ENCODE results near the gene PLPP4.

PLPP4 gene

DNA sequence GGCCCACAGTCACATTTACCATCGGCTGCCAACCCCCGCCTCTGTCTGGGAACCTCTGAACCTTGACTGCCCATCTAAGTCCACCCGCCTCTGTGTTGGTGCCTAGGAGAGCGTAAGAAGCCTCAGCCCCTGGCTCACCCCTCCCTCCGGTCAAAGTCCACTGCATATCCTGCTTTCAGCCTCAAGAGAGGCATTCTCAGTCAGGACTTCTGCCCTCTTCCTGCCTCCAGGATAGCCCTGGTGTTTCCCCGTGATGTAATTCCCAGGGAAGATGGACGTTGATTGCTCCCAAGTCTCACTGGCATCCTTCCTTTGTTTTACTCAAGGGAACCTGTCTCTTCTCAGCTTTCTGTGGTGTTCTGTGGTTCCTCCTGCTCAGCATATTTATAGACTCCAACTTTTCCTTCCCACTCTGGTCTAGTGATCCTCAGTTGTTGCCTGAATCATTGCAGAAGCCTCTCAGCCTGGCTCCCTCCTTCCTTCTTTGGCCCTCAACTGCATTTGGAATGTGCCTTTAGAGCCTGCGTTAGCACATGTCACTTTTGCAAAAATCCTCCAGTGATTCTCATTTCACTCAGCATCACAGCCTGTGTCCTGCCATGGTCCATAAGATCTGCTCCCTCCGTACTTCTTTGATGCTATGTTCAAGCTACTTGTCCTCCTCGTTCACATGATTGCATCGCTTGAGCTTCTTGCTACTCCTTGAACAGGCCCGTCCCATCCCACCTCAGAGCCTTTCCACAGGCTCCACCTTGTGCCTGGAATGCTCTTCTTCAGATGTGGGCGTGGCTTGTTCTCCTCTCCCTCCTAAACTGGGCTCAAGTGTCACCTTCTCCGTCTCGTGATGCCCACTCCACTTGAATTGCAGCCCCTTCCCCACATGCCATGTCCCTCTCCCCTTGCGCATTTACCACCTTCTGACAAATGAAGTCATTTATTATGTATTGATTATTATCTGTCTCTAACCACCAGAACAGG lies 124.2 kb downstream of the PLPP4 start:
- no peak for DNase-seq

DNA sequence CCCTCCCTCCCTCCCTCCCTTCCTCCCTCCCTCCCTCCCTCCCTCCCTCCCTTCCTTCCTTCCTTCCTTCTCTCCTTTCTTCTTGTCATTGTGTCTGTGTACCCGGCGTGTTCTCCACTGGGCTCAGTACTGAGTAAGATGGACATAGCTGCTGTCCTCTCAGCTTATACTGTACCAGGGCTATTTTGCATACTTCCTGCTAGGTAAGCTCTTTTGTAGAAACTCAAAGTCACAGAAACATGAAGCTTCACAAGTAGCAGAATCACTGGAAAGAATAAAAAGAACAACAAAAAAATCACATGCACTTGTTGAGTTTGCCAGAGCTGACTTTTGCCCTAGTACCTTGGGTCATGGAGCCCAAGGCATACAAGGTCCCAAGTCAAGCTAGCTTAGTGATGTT lies 125.7 kb downstream of the PLPP4 start:
- DNase-seq = no peak

DNA sequence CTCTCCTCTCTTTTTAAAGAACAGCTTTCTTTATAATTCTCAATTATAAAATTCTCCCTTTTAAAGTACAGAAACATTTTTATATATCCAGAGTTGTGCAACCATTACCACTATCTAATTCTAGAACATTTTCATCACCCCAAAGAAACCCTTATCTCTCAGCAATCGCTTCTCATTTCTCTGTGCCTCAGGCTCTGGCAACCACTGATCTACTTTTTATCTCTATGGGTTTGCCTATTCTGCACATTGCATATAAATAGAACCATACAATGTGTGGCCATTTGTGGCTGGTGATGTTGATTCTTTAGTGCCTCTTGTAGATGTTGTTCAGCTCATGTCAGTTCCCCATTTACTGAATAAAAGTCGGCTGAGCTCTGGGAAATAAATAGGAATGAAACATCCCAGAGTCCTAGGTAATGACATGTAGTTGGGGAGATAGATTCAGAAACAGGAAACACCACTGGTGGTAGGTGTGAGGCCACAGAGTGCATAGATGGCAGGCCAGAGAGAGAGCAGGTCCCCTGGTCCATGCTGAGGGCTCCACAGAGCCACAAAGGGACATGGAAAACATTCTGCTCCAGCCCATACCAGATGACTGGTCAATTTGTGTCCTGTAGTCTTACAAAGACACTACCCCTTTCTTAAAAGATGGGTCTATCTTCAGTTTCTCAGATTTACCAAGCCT lies 126.5 kb downstream of the PLPP4 start:
- no peak for DNase-seq

DNA sequence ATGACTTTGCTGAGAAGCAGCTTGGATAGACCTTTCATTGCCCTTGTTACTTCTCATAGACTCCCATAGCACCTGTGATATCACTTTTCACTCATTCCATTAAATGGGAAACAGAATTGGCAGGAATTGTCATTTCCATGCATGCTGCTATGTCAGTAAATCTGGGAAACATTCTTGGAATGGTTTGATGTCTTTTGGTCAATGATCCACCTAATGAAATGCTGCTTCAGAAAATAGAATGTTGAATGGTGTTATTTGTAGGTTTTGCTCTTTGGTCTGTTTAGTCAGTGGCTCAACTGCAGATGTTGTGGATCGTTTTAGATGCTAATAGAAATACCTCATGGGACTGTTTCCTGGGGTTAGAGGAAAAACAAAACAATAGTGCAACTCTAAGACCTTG lies 127.8 kb downstream of the PLPP4 start:
- DNase-seq = no peak

DNA sequence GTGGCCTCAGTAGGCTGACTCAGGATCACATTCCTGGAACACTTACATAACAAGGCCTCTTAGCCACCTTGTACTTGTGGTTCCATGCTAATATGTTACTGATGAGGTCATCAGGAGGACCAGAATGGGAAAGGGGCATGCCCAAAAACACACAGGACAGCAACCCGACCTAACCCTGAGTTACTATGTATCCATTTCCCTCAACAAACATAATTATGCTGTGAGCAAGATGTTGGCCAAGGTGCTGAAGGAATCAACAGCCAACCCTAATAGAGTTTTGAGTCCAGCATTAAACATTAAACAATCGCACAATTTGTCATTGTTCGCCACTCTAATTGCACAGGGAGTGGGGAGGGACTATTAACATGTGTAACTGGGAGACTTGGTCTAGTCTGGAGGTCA lies 129.4 kb downstream of the PLPP4 start:
- no peak for DNase-seq

DNA sequence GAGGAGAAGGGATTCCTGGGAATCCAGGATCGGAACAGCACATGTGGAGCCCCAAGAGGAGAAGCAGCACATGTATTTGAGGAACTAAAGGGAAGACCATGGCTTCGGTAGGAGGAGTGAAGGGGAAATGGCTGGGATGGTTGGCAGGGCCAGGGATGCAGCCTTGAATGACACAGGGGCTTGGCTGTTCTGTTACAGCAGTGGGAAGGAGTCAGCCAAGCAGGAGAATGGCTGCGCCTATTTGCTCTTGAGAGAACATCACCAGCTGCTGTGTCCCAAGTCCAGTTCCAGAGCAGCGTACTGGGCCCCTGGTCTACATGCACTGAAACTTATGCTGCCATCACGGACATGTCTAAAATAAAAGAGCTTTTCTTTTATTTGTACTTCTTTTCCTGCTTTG lies 130.0 kb downstream of the PLPP4 start:
- no peak for DNase-seq

DNA sequence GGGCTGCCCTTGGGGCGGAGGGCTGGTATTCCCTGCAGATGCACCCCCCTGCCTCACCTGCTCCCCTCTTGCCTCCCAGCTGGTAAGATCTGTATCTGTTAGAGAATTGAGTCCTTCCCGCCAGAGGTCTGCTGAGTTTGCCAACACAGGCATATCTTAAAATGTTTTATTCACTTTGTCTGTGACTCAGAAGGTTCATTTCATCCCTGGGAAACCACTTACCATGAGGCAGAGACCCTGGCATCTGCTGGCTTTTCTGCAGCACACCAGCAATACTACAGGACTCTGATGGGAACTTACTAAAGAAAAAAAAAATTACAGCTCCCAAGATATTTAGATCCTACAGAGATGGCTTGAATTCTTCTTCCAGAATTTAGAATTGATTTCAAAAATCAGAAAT lies 131.3 kb downstream of the PLPP4 start:
- no peak for DNase-seq

DNA sequence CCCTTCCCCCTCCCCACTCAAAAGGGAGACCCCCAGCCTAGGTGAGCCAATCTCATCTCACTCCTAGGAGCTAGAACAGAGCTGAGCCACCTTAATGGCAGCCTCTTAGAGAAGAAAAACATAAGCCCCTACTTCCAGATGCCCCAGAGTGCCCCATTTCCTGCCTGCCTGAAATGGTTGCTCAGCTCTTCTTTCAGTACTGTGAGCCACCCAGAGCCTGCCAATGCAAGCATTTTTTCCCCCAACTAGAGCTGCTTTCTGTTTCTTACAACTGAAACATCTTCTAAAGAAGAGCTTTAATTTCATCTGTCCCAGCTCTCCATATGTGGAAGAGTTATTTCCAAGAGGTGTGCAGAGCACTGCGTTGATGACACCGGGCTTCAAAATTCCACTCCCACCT lies 136.7 kb downstream of the PLPP4 start:
- DNase-seq = no peak

DNA sequence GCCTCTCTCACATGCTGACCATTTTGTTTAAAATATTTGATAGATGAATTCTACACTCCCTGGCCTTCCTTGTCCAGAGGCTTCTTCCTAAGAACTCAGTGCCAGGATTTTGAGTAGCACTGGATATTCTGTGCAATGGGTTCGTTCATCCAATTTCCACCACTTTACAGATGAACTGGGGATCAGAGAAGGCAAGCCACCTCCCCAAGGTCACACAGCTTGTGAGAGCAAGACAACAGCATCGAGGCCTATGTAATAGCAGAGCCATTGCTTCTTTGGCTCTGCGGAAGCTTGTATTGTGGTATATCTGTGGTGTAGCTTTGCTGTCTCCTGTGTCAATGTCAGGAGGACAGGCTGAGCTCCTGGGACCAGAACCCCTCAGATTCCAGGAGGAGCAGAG lies 140.9 kb downstream of the PLPP4 start:
- no peak for DNase-seq

DNA sequence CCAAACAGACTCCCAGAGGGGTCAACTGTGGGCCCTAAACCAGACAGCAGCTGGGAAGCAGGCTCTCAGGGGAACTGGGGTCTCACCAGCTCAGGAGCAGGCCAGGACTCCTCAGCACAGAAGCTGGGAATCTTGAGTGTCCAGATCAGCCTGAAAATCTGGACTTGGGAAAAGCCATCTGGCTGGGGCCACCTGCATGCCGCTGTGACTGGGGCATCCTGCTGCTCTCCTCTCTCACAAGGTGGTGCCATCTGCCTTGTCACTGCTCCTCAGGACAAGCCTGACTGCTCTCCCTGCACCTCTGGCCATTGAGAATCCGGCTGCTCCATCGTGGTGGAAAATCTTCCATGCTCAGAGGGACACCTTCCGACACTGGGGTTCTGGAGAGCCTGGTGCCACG lies 141.4 kb downstream of the PLPP4 start:
- no peak for DNase-seq

DNA sequence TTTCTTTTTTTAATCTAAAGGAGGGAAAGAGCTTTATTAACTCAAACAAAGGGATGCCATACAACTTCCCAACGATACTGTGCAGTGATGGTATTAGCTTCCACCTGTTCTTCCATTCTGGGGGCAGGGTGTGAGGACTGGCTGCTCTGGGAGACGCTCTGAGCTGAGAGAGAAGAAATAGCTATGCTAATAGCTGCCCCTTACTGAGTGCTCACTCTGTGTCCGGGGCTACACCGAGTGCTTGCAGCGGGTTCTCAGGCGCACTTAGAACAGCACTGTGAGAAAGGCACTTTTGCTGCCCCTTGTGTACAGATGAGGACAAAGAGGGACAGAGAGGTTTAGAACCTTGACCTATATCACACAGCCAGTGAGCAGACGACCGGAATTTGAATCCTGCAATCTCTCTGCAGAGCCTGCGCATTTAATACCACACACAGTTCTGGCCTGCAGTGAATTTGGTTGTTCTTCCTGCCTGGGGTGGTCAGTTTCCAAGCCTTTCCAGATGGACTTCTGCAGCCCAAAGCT lies 142.2 kb downstream of the PLPP4 start:
- no peak for DNase-seq

DNA sequence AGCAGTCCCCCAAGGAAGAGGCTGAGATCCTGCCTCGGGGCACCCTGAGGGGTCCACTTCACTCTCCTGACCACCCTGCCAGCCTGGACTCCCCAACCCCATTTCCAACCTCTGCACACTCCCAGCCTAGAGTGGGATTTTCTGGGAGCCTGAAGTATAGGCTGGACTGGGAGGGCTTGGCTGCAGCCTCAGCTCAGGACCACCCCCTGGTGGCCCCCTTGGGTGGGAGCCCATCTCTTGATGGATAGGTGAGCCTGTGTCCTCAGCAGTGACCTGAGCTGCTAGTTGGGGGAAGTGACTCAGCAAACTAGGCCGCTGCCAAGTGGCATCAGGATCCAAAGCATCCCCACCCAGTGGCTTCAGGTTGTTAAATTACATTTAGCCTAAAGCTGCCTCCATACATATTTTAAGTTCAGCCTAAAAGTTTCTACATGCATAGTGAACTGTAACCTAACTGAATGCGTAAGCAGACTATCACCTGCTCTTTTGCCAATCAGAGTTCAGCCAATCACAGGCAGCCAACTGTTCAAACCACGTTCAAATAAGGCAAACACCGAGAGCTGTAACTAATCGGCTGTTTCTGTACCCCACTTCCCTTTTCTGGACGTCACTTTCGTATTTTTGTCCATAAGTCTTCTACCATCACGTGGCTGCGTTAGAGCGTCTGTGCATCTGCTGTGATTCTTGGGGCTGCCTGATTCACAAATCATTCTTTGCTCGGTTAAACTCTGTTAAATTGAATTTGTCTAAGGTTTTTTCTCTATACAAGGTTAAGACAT lies 144.0 kb downstream of the PLPP4 start:
- no peak for DNase-seq

DNA sequence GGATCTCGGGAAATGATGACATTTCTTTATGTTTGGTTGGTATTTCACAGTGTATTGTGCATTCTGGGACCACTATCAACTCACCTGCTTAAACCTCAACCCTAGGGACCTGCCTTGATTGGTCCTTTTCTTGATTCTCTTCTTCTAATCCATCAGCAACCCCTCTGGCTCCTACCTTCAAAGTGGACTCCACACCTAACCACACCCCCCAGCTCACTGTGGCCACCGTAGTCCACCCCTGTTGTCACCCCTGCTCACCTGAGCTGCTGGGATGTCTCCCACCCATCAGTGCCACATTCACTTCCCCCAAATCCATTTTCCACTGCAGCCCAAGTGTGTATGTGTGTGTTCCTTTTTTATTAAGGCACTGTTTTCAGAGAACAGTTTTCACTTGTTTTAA lies 145.0 kb downstream of the PLPP4 start:
- DNase-seq = no peak

DNA sequence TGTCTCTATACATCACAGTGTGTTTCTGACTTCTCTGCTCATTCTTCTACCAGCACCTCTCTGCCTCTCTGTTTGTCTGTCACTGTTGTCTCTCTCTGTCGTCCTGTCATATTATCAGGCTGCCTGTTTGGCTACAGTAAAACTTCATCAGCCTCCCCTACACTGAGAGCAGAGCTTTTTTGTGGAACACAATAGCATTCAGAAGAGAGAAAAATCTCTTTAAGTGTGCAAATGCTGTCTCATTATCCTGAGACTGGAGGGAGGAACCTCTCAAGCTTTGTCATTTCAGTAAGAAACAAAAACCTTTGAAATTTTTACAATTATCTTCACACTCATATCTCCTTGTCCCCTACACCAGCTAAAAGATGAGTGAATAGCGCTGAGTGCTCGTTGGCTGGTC lies 148.4 kb downstream of the PLPP4 start:
- no peak for DNase-seq

DNA sequence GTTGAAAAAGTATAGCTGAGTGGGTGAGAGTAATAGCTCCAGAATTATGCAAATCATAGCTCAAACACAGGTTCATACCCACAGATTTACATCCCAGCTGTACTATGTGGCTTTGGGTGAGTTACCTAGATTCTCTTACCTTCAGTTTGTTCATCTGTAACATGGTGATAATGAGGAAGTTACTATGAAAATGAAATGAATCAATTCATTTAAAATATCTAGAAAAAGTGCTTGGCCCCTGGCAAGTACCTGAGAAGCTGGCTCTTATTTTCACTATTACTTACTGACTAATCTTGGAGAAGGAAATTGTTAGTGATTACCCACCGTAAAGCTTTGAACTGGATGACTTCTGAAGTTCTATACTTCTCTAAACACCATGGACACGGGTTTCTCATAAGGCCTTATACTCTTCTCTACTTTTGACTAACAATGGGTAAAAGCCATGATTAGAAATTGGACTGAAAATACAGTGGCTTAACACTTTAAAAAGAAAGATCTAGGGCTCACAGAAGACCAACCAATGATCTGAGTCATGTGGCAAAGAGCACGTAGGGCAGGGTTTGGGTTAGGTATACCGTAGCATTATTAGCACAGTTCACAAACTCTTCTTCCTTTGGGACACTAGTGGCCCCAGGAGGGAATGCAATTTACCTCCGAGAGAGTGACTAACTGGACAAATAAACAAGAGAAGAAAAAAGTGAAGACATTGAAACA lies 149.2 kb downstream of the PLPP4 start:
- DNase-seq = no peak

DNA sequence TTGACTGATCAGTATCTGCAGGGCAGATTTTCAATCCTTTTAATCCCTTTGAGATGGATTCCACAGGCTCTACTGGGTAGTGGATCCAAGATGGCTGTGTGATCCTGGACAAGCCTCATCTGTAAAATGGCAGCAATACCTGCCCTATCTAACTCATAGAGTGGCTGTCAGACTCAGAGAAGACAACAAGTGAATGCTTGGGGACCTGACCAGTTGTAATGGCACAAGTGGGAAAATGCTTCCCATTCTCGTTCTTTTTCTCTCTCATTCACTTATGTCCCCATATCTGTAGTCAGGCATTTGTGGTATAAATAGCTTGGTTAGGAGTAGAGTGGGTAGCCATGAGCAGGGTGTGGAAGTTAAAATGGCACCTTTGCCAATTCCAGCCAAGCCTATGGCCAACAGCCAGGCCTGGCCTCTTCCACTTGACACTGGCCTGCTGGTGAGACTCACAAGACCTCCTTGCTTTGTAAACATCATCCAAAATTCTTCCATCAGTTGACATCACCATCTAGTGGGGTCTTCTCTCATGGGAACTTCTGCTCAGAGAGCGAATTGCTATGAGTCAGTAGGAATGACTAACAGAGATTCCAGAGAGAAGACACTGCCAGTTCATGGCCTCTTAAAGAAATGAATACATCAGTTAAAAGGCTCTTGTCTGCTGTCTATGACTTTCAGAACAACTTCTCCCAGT lies 150.1 kb downstream of the PLPP4 start:
- DNase-seq = no peak

DNA sequence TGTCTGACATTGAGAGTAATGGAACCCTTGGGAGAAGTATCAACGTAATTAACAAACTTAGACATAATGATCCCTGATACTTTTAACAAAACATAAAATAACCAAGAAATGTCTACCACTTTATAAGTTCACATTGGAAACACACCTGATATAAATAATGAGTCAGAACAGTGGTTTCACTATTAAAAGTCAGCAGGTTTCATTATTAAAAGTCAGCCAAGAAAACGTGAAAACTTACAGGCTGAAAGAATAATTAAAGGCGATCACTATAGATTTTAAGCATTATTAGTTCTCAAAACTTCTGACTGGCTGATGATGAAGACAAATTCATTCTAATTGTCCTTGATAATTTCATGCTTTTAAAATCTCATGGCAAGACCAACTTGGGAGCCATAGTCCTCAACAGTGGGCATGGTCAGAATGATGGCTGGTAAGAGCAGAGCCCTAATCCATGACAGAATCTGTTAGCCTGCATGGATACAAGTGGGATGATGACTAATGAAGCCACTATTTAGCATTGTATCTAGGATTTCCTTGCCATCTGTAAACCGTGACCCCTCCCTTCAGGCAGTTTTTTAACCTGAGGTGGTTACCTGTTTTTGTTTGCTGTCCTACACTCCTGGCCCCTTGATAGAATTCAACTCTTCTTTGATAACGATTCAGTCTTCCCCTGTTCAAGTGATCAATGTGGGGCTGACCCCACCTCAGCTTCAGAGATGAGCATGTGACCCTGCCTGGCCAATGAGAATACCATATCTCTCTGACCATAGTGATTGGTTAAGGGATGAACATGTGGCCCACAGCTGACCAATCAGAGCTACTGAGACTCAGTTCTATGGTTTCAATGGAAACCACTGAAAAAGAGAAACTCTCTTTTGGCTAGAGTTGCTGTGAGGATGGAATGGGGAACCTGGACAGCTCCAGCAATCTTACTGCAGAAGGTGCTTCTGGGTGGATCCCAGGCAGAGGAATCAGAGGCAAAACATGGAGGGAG lies 151.0 kb downstream of the PLPP4 start:
- no peak for DNase-seq

DNA sequence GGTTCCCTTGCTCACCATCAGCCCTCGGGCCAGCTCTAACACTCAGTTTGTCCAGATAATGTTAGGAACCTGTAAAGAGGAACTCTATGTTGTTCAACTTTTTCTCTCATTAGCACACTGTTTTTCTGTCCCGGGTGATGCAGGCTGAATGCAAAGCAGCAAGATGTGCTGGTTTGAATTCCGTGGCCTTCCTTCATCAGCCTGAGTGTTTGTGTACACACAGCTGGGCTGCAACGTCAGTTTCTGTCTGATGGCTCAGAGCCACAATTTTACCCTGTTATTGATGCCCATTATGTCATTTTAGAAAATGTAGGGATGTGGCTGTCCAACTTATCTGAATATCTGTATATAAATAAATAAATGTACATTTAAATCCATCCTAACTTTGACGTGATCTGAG lies 152.0 kb downstream of the PLPP4 start:
- no peak for DNase-seq

DNA sequence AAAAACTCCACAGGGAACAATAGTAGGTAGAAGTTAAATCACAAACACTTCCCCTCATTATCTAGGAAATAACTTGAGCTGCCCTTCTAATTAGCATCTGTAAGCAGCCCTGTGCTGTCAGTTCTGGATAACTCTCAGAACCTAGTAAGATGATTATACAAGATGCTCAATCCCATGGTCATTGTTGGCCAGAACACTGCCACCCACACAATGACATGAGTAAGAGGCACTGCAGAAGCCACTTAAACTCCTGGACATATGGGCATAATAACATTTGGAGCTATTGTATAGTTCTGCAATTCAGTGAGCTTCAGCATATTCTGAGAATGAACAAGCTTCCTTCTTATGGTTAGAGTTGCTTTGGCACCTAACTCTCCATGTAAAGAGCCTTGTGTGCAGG lies 153.8 kb downstream of the PLPP4 start:
- DNase-seq = no peak

DNA sequence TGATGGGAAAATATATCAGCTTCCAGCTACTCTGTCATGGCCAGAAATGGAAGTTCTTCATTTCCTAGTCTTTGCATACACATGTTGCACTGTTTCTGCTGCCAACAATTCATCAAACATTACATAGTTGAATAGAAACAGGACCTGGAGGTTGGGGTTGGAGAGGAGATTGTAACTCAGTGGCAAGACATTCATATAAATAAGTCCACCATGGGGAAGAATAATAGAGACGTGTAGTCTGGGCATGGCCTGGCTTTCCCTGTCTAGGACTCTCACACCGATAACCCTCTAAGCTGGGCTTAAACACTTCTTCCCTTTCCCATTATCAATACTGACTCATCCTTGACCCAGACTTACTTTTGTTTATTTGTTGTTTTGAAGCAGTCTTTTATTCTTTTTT lies 155.7 kb downstream of the PLPP4 start:
- no peak for DNase-seq

DNA sequence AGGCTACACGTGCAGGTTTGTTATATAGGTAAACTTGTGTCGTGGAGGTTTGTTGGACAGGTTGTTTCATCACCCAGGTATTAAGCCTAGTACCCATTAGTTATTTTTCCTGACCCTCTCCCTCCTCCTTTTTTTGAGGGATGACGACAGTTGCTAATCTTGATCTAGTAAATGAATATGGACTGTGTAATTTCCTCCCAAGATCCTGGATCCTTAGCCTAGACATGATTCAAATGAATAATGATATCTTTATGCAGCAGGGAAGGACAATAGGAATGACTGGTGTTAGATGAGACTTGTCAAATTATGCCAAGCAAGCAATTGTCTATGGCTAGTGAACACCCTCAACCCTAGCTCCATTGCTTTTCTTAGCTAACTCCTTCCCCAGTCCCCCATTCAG lies 156.2 kb downstream of the PLPP4 start:
- no peak for DNase-seq

Measured in NCI-H510A (cell line).